Measurements from ENCODE around the gene ZNF483. TPM values are rescaled to one million over a fixed set of nuclear protein-coding genes. Genes with fewer than 3 reads are reported as not detected.

Gene ZNF483
- total RNA-seq, 6 experiments from 2014 or later = 0.33 to 0.94 (median 0.84) TPM

- Mint-ChIP-seq H3K4me1 (ENCODE audit: low read depth) (peaks cover 24% of the 10 kb centered on the region), H3K9me3 (peaks cover 4% of the 10 kb centered on the region; the same call in 1 of the 2 replicates), H3K4me3 (no peak overlapping the region), H3K36me3 (ENCODE audit: low read depth) (peaks cover 9% of the 10 kb centered on the region; the same call in 1 of the 2 replicates), H3K27ac (no peak overlapping the region), H3K27me3 (ENCODE audit: insufficient read depth) (0 out of 2 replicates have a peak, but pooled peaks cover 2% of the 10 kb centered on the region)
- no peak for DNase-seq
- TF ChIP-seq, protein P1, sequence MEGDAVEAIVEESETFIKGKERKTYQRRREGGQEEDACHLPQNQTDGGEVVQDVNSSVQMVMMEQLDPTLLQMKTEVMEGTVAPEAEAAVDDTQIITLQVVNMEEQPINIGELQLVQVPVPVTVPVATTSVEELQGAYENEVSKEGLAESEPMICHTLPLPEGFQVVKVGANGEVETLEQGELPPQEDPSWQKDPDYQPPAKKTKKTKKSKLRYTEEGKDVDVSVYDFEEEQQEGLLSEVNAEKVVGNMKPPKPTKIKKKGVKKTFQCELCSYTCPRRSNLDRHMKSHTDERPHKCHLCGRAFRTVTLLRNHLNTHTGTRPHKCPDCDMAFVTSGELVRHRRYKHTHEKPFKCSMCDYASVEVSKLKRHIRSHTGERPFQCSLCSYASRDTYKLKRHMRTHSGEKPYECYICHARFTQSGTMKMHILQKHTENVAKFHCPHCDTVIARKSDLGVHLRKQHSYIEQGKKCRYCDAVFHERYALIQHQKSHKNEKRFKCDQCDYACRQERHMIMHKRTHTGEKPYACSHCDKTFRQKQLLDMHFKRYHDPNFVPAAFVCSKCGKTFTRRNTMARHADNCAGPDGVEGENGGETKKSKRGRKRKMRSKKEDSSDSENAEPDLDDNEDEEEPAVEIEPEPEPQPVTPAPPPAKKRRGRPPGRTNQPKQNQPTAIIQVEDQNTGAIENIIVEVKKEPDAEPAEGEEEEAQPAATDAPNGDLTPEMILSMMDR (IDR thresholded peaks at IDR 0.05) = no peak
Observed at GRCh38 chr9:111527347-111527746, 2.4 kb downstream of the ZNF483 start.

- H3K4me3 Mint-ChIP-seq = no peak overlapping the region
- DNase-seq = no peak
- H3K4me1 Mint-ChIP-seq (ENCODE audit: low read depth) = peaks cover 30% of the 10 kb centered on the region
- no peaks in the 10 kb centered on the region for H3K27me3 Mint-ChIP-seq (ENCODE audit: insufficient read depth)
- H3K9me3 Mint-ChIP-seq = peaks cover 19% of the 10 kb centered on the region
- peaks cover 30% of the 10 kb centered on the region for H3K36me3 Mint-ChIP-seq (ENCODE audit: low read depth)
- H3K27ac Mint-ChIP-seq = no peak overlapping the region
- TF ChIP-seq, protein P1 (IDR thresholded peaks at IDR 0.05) = no peak
Observed at GRCh38 chr9:111529787-111530186, 4.8 kb downstream of the ZNF483 start.

DNA sequence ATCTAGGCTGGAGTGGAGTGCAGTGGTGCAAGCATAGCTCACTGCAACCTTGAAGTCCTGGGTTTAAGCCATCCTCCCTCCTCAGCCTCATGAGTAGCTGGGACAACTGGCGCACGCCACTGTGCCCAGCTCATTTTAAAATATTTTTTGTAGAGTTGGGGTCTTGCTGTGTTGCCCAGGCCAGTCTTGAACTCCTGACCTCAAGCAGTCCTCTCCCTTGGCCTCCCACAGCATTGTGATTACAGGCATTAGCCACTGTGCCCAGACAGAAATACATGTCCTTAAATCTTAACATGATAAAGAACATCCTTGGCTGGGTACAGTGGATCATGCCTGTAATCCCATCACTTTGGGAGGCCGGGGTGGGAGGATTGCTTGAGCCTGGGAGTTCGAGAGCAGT, 6.7 kb downstream of the ZNF483 start:
- H3K4me3 Mint-ChIP-seq = no peak overlapping the region
- H3K9me3 Mint-ChIP-seq = peaks cover 29% of the 10 kb centered on the region
- peaks cover 39% of the 10 kb centered on the region for H3K36me3 Mint-ChIP-seq (ENCODE audit: low read depth)
- H3K27me3 Mint-ChIP-seq (ENCODE audit: insufficient read depth) = no peaks in the 10 kb centered on the region; the same call in 1 of the 2 replicates
- DNase-seq = no peak
- H3K27ac Mint-ChIP-seq = no peak overlapping the region
- peaks cover 19% of the 10 kb centered on the region for H3K4me1 Mint-ChIP-seq (ENCODE audit: low read depth)
- TF ChIP-seq, protein P1 (IDR thresholded peaks at IDR 0.05) = no peak

- Mint-ChIP-seq H3K27ac (no peak overlapping the region), H3K4me1 (ENCODE audit: low read depth) (peaks cover 12% of the 10 kb centered on the region), H3K4me3 (no peak overlapping the region), H3K36me3 (ENCODE audit: low read depth) (peaks cover 49% of the 10 kb centered on the region), H3K9me3 (peaks cover 40% of the 10 kb centered on the region), H3K27me3 (ENCODE audit: insufficient read depth) (no peaks in the 10 kb centered on the region; the same call in 1 of the 2 replicates)
- TF ChIP-seq, protein P1 (IDR thresholded peaks at IDR 0.05) = no peak
- DNase-seq = peak; percentile 8
Observed at GRCh38 chr9:111533099-111533790, 8.3 kb downstream of the ZNF483 start.

DNA sequence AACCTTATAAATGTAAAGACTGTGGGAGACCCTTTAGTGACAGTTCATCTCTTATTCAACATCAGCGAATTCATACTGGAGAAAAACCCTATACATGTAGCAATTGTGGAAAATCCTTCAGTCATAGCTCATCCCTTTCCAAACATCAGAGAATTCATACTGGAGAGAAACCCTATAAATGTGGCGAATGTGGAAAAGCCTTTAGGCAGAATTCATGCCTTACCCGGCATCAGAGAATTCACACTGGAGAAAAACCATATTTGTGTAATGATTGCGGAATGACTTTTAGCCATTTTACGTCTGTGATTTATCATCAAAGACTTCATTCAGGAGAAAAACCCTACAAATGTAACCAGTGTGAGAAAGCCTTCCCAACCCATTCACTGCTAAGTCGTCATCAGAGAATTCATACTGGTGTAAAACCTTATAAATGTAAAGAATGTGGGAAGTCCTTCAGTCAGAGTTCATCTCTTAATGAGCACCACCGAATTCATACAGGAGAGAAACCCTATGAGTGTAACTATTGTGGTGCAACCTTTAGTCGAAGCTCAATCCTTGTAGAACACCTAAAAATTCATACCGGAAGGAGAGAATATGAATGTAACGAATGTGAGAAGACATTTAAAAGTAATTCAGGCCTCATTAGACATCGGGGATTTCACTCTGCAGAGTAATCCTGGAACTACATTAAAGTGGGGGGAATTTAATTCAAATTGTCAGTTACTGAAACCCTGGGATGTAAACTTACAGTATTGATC, 17.7 kb downstream of the ZNF483 start:
- no peak for DNase-seq
- Mint-ChIP-seq H3K36me3 (ENCODE audit: low read depth) (peaks cover 73% of the 10 kb centered on the region), H3K27me3 (ENCODE audit: insufficient read depth) (no peaks in the 10 kb centered on the region; the same call in none of the 2 replicates), H3K9me3 (peaks cover 96% of the 10 kb centered on the region), H3K4me1 (ENCODE audit: low read depth) (no peaks in the 10 kb centered on the region), H3K4me3 (no peak overlapping the region), H3K27ac (no peak overlapping the region)
- TF ChIP-seq, protein P1 (IDR thresholded peaks at IDR 0.05) = no peak

Measured in HFFc6 (cell line).